ENCODE data around the gene SYNJ2. TPM values are rescaled to one million over a fixed set of nuclear protein-coding genes. Genes with fewer than 3 reads are reported as not detected.
A peak's percentile ranks its signal among the peaks of the same experiment; 100 is the strongest.

SYNJ2 gene
- total and polyA plus RNA-seq, 5 experiments from 2014 or later = 5.2 to 16.3 (median 8.5) TPM

- Mint-ChIP-seq H3K27ac (peak overlapping the region in 2 of 10 donors; percentile 77 to 84), H3K4me3 (peak overlapping the region in 1 of 10 donors; percentile 31), H3K36me3 (peaks cover 5 to 17% (median 7%) of the 10 kb centered on the region in 3 donors), H3K27me3 (no peaks in the 10 kb centered on the region), H3K9me3 (no peaks in the 10 kb centered on the region), H3K4me1 (peaks cover 44 to 76% (median 63%) of the 10 kb centered on the region in 4 donors)
- DNase-seq = peak in 1 of 10 donors; percentile 32
- POLR2A ChIA-PET = interaction anchor here (1.1 kb wide), 1 partner anchor 9 kb away, joined by 3 read pairs; no protein-coding TSS in a partner anchor
- no peak for ATAC-seq
Observed at GRCh38 chr6:158003910-158004700, 22.4 kb downstream of the SYNJ2 start.

- DNase-seq (peak in 1 of 10 donors; percentile 28), ATAC-seq (no peak)
- Mint-ChIP-seq H3K27me3 (no peaks in the 10 kb centered on the region), H3K9me3 (no peaks in the 10 kb centered on the region), H3K27ac (peak overlapping the region in 3 of 10 donors; percentile 16 to 77 (median 31)), H3K36me3 (peaks cover 5 to 17% (median 7%) of the 10 kb centered on the region in 3 donors), H3K4me3 (no peak overlapping the region), H3K4me1 (peaks cover 44 to 76% (median 66%) of the 10 kb centered on the region in 4 donors)
- POLR2A ChIA-PET = no interaction called here
Observed at GRCh38 chr6:158004701-158005095, 23.0 kb downstream of the SYNJ2 start.

- Mint-ChIP-seq H3K4me3 (peak overlapping the region in 2 of 10 donors; percentile 3 to 43), H3K36me3 (peaks cover 5 to 15% (median 7%) of the 10 kb centered on the region in 3 donors), H3K4me1 (peaks cover 52 to 83% (median 73%) of the 10 kb centered on the region in 4 donors), H3K27ac (peak overlapping the region in 6 of 10 donors; percentile 39 to 89 (median 84)), H3K27me3 (no peaks in the 10 kb centered on the region), H3K9me3 (no peaks in the 10 kb centered on the region)
- no peak for ATAC-seq
- POLR2A ChIA-PET = no interaction called here
- peak in 1 of 10 donors; percentile 37 for DNase-seq
Observed at GRCh38 chr6:158005626-158006180, 24.0 kb downstream of the SYNJ2 start.

GRCh38 chr6:158006331-158006730 is 24.7 kb downstream of the SYNJ2 start:
- POLR2A ChIA-PET = no interaction called here
- Mint-ChIP-seq H3K27ac (peak overlapping the region in 3 of 10 donors; percentile 39 to 89 (median 87)), H3K36me3 (peaks cover 5 to 10% (median 7%) of the 10 kb centered on the region in 3 donors), H3K4me3 (peak overlapping the region in 1 of 10 donors; percentile 0), H3K4me1 (peaks cover 56 to 84% (median 79%) of the 10 kb centered on the region in 4 donors), H3K27me3 (no peaks in the 10 kb centered on the region), H3K9me3 (no peaks in the 10 kb centered on the region)
- no peak for ATAC-seq
- peak in 1 of 10 donors; percentile 35 for DNase-seq

- peak overlapping the region in 4 of 10 donors; percentile 36 to 89 (median 49) for H3K27ac Mint-ChIP-seq
- no peaks in the 10 kb centered on the region for H3K27me3 Mint-ChIP-seq
- H3K4me3 Mint-ChIP-seq = peak overlapping the region in 1 of 10 donors; percentile 10
- ATAC-seq = no peak
- H3K36me3 Mint-ChIP-seq = peaks cover 2 to 8% (median 6%) of the 10 kb centered on the region in 3 donors
- DNase-seq = peak in 1 of 10 donors; percentile 4
- peaks cover 56 to 85% (median 82%) of the 10 kb centered on the region in 4 donors for H3K4me1 Mint-ChIP-seq
- no peaks in the 10 kb centered on the region for H3K9me3 Mint-ChIP-seq
- POLR2A ChIA-PET = no interaction called here
Observed at GRCh38 chr6:158006821-158007570, 25.3 kb downstream of the SYNJ2 start.

GRCh38 chr6:158008864-158009113 is 27.1 kb downstream of the SYNJ2 start:
- POLR2A ChIA-PET = interaction anchor here (0.9 kb wide), 1 partner anchor 27 kb away, joined by 3 read pairs; the partner anchor contains the start of gene SYNJ2
- Mint-ChIP-seq H3K27ac (peak overlapping the region; percentile 63 to 97 (median 90)), H3K4me1 (peaks cover 51 to 79% (median 75%) of the 10 kb centered on the region in 4 donors), H3K27me3 (no peaks in the 10 kb centered on the region), H3K36me3 (peaks cover 0 to 6% (median 5%) of the 10 kb centered on the region in 3 donors), H3K9me3 (no peaks in the 10 kb centered on the region), H3K4me3 (peak overlapping the region; percentile 69 to 88 (median 86))
- ATAC-seq (no peak), DNase-seq (peak in 1 of 10 donors; percentile 52)

- peak in 3 of 10 donors; percentile 39 to 63 (median 45) for DNase-seq
- ATAC-seq = peak; percentile 75 to 78
- H3K4me1 Mint-ChIP-seq = peaks cover 50 to 79% (median 76%) of the 10 kb centered on the region in 4 donors
- POLR2A ChIA-PET = interaction anchor here (0.9 kb wide), 1 partner anchor 28 kb away, joined by 3 read pairs; the partner anchor contains the start of gene SYNJ2
- H3K4me3 Mint-ChIP-seq = peak overlapping the region; percentile 69 to 88 (median 86)
- H3K27ac Mint-ChIP-seq = peak overlapping the region; percentile 63 to 97 (median 90)
- H3K9me3 Mint-ChIP-seq = no peaks in the 10 kb centered on the region
- H3K27me3 Mint-ChIP-seq = no peaks in the 10 kb centered on the region
- H3K36me3 Mint-ChIP-seq = peaks cover 0 to 6% (median 5%) of the 10 kb centered on the region in 3 donors
Observed at GRCh38 chr6:158009114-158009891, 27.6 kb downstream of the SYNJ2 start.

- H3K27me3 Mint-ChIP-seq = no peaks in the 10 kb centered on the region
- peaks cover 0 to 6% (median 5%) of the 10 kb centered on the region in 3 donors for H3K36me3 Mint-ChIP-seq
- H3K4me3 Mint-ChIP-seq = peak overlapping the region in 9 of 10 donors; percentile 15 to 88 (median 71)
- peaks cover 58 to 81% (median 78%) of the 10 kb centered on the region in 4 donors for H3K4me1 Mint-ChIP-seq
- POLR2A ChIA-PET = no interaction called here
- no peaks in the 10 kb centered on the region for H3K9me3 Mint-ChIP-seq
- DNase-seq (no peak), ATAC-seq (no peak)
- H3K27ac Mint-ChIP-seq = peak overlapping the region in 9 of 10 donors; percentile 9 to 92 (median 80)
Observed at GRCh38 chr6:158009935-158010585, 28.4 kb downstream of the SYNJ2 start.

- POLR2A ChIA-PET = no interaction called here
- H3K9me3 Mint-ChIP-seq = no peaks in the 10 kb centered on the region
- H3K27me3 Mint-ChIP-seq = no peaks in the 10 kb centered on the region
- DNase-seq = no peak
- H3K4me3 Mint-ChIP-seq = peak overlapping the region in 7 of 10 donors; percentile 14 to 69 (median 35)
- H3K27ac Mint-ChIP-seq = peak overlapping the region in 8 of 10 donors; percentile 6 to 92 (median 64)
- no peak for ATAC-seq
- peaks cover 58 to 81% (median 77%) of the 10 kb centered on the region in 4 donors for H3K4me1 Mint-ChIP-seq
- H3K36me3 Mint-ChIP-seq = peaks cover 0 to 4% (median 2%) of the 10 kb centered on the region in 3 donors
Observed at GRCh38 chr6:158010591-158011477, 29.2 kb downstream of the SYNJ2 start.

GRCh38 chr6:158011478-158011920 is 29.8 kb downstream of the SYNJ2 start:
- POLR2A ChIA-PET = no interaction called here
- Mint-ChIP-seq H3K4me1 (peaks cover 52 to 75% (median 71%) of the 10 kb centered on the region in 4 donors), H3K27me3 (no peaks in the 10 kb centered on the region), H3K4me3 (no peak overlapping the region), H3K27ac (peak overlapping the region in 2 of 10 donors; percentile 61 to 83), H3K9me3 (no peaks in the 10 kb centered on the region), H3K36me3 (peaks cover 0 to 2% (median 0%) of the 10 kb centered on the region in 3 donors)
- DNase-seq (no peak), ATAC-seq (no peak)
